ENCODE data around the gene RXFP4. TPM values are rescaled to one million over a fixed set of nuclear protein-coding genes. Genes with fewer than 3 reads are reported as not detected.

Gene RXFP4
- total and polyA plus RNA-seq, 2 donors (not counting 1 experiment from before 2014, with no cell fraction given): 0.12 TPM; not detected in 1

DNA sequence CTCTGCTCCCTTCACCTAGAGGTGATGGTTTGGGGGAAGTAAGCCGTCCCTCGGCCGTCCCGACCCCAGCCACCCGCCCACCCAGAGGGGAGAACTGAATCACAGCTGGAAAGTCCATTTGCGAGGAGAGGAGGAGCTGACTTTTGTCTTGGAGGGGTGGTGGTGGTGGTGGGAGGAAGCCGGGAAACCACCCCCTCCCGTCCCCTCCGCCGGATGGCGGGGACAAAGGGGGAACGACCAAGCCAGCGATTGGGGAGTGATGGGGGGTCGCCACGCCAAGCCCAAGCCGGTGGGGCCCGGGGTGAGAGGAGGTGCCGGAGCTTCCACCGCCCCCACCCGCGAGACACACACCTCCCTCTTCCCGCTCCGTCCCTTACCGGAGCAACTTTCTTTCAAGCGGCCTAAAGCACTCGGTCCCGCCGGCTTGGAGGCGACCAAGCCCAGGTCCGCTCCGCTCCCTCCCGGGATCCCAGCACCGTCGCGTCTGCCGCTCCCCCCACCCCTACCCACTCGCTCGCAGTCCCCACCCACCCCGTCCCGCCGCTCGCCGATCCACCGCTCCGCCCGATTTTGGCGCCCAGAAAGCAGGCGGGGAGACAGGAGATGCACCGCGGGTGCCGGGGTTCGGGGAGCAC is 36.4 kb downstream of the RXFP4 start:
- H3K9me3 Mint-ChIP-seq (ENCODE audit: insufficient read depth): no peaks in the 10 kb centered on the region
- H3K27ac Mint-ChIP-seq: peak overlapping the region; percentile 94
- TF ChIP-seq EZH2 (IDR thresholded peaks at IDR 0.05; ENCODE audit: borderline replicate concordance, insufficient read depth, low read depth, low read length, poor library complexity, severe bottlenecking): no peak
- TF ChIP-seq, protein P1, sequence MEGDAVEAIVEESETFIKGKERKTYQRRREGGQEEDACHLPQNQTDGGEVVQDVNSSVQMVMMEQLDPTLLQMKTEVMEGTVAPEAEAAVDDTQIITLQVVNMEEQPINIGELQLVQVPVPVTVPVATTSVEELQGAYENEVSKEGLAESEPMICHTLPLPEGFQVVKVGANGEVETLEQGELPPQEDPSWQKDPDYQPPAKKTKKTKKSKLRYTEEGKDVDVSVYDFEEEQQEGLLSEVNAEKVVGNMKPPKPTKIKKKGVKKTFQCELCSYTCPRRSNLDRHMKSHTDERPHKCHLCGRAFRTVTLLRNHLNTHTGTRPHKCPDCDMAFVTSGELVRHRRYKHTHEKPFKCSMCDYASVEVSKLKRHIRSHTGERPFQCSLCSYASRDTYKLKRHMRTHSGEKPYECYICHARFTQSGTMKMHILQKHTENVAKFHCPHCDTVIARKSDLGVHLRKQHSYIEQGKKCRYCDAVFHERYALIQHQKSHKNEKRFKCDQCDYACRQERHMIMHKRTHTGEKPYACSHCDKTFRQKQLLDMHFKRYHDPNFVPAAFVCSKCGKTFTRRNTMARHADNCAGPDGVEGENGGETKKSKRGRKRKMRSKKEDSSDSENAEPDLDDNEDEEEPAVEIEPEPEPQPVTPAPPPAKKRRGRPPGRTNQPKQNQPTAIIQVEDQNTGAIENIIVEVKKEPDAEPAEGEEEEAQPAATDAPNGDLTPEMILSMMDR (IDR thresholded peaks at IDR 0.05): no peak
- peak overlapping the region; percentile 89 for H3K9ac ChIP-seq (ENCODE audit: low read length)
- WGBS (ENCODE audit: insufficient coverage): 0% methylated on average over 40 of the region's 52 CpGs
- no peaks in the 10 kb centered on the region for H3K9me3 ChIP-seq (ENCODE audit: control extremely low read depth in 1 of 3, control insufficient read depth in 2 of 3, insufficient read depth in 1 of 3, low read length in 2 of 3)
- H3K27me3 Mint-ChIP-seq: no peaks in the 10 kb centered on the region
- intact Hi-C loops (cut with micrococcal nuclease): loop anchor here (1.0 to 5.0 kb wide), 3 partner anchors 32 to 231 kb away; partner anchors contain the start of gene LAMTOR2
- peaks cover 4 to 15% of the 10 kb centered on the region in 2 experiments for H3K36me3 ChIP-seq (replicated peaks in 1 of 2; ENCODE audit: control extremely low read depth in 1 of 2, control insufficient read depth in 1 of 2, extremely low read depth in 1 of 2, insufficient read depth in 2 of 2, low read length in 1 of 2)
- ATAC-seq (ENCODE audit: low read depth): peak; percentile 7
- peak overlapping the region; percentile 71 to 93 (median 81) for H3K4me3 ChIP-seq (ENCODE audit: control extremely low read depth in 1 of 5, extremely low read depth in 1 of 5, insufficient read depth in 1 of 5, low read depth in 2 of 5, low read length in 4 of 5)
- H3K79me2 ChIP-seq (ENCODE audit: control insufficient read depth, insufficient read depth, low read length): peaks cover 98% of the 10 kb centered on the region
- CTCF ChIA-PET: interaction anchor here (0.6 to 12.2 kb wide), 13 partner anchors 8 to 44 kb away, joined by 3 to 206 read pairs (median 7); partner anchors contain the start of genes KHDC4 and RXFP4
- DNase-seq: peak; percentile 39
- H3K4me1 Mint-ChIP-seq: peaks cover 81% of the 10 kb centered on the region
- H3K4me3 Mint-ChIP-seq: peak overlapping the region; percentile 95
- H3K4me2 ChIP-seq (replicated peaks; ENCODE audit: low read depth, low read length, poor library complexity, severe bottlenecking): peak overlapping the region; percentile 93
- H2AFZ ChIP-seq (ENCODE audit: insufficient read depth, low read depth, low read length, poor library complexity, severe bottlenecking): peak overlapping the region; percentile 67
- peaks cover 63 to 72% of the 10 kb centered on the region in 2 donors for H3K4me1 ChIP-seq (ENCODE audit: control insufficient read depth in 2 of 2, insufficient read depth in 2 of 2, low read length in 2 of 2)
- H4K20me1 ChIP-seq (ENCODE audit: control insufficient read depth, insufficient read depth, low read length, poor library complexity, severe bottlenecking): peaks cover 53% of the 10 kb centered on the region
- H3K27ac ChIP-seq (ENCODE audit: low read length in 2 of 2): peak overlapping the region; percentile 70 to 91
- no peaks in the 10 kb centered on the region for H3K27me3 ChIP-seq (replicated peaks in 1 of 4; ENCODE audit: control extremely low read depth in 1 of 4, control insufficient read depth in 3 of 4, insufficient read depth in 4 of 4, low read length in 3 of 4)
- POLR2A ChIA-PET: interaction anchor here (0.5 to 4.4 kb wide), 14 partner anchors 7 to 865 kb away, joined by 3 to 61 read pairs (median 8); partner anchors contain the start of genes KHDC4, LAMTOR2 and RXFP4

Data from B cell (primary cell).